Activated CD4-positive, alpha-beta T cell treated with anti-CD3 and anti-CD28 coated beads, Interleukin-2, Interleukin-4, amounts not matched to agents 100 ng/mL and 50 ng/mL, durations not matched to agents 16 hours and 8 hours (primary cell): ENCODE results near the gene RNF40.

Experiments used
- DNase-seq: peaks from one replicate; pipeline ENCODE4 v3.0.0-alpha.2; 2020; ENCODE audit warnings: low spot score

RNF40 gene

DNA sequence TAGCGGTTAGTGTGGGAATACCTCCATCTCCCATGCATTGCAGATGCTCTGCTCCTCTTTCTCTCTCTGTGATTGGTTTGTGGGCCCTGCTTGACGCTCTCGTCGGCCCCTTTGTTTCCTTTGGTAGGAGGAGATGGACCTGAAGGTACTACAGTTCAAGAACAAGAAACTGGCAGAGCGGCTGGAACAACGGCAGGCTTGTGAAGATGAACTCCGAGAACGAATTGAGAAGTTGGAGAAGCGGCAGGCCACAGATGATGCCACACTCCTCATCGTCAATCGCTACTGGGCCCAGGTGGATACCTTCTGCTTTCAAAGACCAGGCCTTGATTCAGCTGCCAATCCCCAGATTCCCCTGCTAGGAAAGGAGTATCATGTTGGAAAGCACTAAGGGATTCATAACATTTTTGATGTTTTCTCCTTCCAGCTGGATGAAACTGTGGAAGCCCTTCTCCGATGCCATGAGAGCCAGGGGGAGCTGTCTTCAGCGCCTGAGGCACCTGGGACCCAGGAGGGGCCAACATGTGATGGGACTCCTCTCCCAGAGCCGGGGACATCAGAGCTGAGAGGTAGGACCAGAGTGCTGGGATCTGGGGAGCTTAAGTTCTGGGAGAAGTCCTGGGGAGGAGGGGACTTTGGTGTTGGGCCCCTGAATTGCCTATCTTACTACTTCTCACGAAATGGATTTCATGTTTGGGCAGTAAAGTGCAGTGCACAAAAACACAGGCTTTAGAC is 1.0 kb downstream of the RNF40 start:
- DNase-seq, result no peak

DNA sequence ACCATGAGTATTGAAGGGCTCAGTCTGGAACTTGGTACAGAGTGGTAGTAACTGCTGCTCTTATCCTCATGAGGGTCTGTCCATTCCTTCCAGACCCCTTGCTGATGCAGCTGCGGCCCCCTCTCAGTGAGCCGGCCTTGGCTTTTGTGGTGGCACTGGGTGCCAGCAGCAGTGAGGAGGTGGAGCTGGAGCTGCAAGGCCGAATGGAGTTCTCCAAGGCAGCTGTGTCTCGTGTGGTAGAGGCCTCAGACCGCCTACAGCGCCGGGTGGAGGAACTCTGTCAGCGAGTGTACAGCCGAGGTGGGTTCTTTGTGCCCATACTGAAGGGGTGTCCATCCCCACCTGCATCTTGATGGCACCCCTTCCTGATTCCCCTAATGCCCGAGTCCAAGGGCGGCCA is 2.0 kb downstream of the RNF40 start:
- no peak for DNase-seq

DNA sequence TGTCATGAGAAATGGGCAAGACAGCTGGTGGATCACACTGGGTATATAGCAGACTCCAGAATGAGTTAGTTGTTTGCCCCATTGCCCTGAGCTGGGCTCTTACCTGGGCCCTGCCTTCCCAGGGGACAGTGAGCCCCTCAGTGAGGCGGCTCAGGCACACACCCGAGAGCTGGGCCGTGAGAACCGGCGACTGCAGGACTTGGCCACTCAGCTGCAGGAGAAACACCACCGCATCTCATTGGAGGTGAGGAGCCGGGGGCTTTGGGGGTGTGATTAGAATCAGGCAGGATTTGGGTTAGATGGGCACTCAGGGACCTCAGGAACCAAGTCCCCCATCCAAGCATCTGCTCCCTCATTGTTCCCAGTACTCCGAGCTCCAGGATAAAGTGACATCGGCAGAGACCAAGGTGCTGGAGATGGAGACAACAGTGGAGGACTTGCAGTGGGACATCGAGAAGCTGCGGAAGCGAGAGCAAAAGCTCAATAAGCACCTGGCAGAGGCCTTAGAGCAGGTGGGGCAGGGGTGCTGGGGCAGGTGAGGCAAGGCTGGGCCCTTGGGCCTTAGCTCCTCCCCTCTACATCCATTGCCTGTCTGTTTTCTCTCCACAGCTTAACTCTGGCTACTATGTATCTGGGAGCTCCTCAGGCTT is 2.8 kb downstream of the RNF40 start:
- no peak for DNase-seq

DNA sequence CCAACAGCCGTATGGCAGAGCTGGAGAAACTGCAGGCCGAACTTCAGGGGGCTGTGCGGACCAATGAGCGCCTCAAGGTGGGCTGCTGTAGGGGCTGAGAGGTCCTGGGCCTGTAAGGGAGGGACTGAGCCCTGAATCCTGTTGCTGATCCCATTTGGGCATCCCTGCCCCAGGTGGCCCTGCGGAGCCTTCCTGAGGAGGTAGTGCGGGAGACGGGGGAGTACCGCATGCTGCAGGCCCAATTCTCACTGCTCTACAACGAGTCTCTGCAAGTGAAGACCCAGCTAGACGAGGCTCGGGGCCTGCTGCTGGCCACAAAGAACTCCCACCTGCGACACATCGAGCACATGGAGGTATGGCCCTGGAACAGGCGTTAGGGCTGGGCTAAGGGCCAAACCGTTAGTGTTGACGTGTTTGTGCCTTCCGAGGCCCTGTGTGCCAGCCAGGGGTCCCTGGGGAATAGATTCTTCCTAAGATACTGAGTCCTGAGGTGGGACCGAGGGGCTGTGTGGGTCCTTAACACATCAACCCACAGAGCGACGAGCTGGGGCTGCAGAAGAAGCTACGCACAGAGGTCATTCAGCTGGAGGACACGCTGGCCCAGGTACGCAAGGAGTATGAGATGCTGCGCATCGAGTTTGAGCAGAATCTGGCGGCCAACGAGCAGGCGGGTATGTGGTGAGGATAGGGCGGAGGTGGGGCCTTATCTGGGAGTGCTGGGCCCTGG is 4.2 kb downstream of the RNF40 start:
- DNase-seq, result no peak

DNA sequence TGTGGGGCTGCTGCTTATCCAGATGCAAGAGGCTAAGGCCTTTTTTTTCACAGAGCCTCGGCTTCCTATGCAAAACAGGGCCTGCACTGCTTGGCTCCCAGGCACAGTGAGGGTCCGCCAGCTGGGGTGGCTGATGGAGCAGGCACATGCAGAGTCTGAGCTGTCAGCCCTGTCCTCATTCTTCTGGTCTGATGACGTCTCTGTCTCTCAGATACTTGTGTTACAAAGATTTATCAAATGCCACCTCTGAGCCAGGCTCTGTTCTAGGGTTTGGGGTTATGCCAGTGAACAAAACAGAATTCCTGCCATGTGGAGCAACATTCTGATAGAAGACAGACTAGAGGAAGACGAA is 4.8 kb downstream of the RNF40 start:
- no peak for DNase-seq

DNA sequence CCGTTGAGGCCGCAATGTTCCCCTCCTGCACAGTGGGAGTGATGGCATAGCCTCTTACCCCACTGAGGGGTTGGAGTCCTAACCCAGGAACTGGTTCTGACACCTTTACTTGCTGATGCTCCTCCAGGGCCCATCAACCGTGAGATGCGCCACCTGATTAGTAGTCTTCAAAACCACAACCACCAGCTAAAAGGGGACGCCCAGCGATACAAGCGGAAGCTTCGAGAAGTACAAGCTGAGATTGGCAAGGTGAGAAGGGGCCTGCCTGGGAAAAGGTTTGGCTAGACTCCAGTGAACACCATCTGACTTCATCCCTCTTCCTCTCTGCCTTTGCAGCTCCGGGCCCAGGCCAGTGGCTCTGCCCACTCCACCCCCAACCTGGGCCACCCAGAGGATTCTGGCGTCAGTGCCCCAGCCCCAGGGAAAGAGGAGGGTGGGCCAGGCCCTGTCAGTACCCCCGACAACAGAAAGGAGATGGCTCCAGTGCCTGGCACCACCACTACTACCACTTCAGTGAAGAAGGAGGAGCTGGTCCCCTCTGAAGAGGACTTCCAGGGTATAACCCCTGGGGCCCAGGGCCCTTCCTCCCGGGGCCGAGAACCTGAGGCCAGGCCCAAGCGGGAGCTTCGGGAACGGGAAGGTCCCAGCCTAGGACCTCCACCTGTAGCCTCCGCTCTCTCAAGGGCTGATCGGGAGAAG is 5.8 kb downstream of the RNF40 start:
- no peak for DNase-seq

DNA sequence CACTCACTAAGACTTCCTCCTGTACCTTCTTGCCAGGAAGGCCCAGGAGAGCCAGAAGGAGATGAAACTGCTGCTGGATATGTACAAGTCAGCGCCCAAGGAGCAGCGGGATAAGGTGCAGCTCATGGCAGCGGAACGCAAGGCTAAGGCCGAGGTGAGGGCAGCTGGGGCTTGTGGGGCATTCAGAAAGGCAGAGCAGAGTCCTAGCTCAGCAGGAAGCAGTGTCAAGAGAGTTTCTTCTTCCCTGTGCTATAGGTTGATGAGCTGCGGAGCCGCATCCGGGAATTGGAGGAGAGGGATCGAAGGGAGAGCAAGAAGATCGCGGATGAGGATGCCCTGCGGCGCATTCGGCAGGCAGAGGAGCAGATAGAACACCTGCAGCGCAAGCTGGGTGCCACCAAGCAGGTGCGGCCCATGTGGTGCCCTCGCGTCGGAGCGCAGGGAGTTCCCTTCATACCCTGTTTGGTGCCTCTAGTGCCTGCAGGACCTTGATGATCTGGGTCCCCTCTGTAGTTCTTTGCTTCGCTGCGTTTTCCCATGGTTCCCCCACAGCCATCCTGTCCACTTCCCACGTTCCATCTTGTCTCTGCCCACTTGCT is 6.6 kb downstream of the RNF40 start:
- DNase-seq, result no peak

DNA sequence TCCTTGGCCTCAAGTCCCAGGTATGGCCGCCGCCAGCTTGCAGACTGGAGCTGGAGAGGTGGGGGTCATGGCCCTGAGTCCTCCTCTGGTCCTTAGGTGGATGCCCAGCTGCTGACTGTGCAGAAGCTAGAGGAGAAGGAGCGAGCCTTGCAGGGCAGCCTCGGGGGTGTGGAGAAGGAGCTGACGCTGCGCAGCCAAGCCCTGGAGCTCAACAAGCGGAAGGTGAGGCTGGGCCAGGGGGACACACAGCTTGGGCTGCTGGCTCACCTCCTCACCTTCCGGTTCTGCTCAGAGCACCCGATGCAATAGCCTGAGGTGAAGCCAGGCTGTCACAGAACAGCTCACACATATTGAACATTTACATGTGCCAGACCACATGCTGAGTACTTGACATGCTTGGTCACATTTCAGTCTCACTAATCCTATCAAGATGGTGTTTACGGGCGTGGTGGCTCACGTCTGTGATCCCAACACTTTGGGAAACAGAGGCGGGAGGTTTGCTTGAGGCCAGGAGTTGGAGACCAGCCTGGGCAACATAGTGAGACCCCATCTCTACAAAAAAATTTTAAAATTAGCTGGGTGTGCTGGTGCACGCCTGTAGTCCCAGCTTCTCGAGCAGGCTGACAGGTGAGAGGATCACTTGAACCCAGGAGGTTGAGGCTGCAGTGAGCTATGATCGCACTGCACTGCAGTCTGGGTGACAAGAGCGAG is 7.4 kb downstream of the RNF40 start:
- DNase-seq, result no peak

DNA sequence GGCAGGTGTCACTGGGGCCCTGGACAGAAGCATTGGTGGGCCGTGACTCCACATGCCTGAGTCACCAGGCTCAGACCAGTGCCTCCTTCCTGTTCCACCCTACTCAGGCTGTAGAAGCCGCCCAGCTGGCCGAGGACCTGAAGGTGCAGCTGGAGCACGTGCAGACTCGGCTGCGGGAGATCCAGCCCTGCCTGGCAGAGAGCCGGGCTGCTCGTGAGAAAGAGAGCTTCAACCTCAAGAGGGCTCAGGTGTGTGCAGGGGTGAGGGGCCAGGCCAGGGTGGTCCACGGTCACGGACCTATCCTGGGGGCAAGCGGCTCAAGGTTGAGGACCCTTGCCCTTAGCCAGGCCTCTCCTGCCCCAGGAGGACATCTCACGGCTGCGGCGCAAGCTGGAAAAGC is 9.6 kb downstream of the RNF40 start:
- no peak for DNase-seq

DNA sequence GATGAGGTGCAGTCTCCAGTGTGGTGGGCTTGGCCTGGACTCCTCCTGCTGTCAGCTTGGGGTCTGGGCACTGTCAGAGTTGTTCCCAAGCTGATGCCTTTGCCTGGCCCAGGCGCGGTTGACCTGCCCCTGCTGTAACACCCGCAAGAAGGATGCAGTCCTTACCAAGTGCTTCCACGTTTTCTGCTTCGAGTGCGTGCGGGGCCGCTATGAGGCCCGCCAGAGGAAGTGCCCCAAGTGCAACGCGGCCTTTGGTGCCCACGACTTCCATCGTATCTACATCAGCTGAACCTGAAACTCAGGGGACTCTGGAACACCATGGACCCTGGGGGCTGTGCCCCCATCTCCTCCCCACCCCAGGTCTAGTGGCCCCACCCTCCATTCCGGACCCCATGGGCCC is 11.7 kb downstream of the RNF40 start:
- DNase-seq, result no peak

DNA sequence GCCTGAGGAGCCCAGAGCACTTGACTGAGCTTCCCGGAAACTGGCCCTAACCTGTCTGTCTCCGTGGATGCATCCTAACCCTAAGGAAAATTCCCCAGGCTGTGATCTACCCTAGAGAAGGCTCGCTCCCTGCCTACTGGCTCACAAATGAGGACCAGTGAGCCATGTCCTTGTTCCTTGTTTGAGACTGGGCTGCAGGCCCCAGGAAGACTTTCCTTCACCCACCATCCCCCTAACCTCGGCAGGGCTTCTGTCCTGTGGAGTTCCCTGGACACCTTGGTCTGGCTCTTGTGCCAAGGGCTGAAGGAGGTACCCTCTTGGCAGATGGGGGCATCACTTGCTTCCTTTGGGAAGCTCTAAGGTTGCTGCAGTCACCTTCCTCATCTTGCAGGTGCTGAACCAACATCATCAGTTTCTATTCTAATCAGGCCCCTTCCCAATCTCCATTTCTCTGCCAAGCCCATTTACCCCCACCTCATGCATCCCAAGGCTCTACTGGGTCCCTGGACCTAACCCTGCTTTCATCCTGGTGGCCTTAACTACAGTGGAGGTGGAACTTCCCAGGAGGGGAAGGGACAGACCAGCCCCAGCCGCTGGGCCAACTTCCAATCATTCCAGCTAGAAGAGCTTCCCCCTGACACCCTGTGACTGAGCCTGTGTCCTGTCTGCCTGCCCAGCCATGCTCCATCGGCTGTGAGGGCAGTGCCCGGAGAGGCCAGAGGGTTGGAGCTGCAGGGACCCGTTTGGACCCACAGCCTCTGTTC is 12.4 kb downstream of the RNF40 start:
- DNase-seq, result no peak

DNA sequence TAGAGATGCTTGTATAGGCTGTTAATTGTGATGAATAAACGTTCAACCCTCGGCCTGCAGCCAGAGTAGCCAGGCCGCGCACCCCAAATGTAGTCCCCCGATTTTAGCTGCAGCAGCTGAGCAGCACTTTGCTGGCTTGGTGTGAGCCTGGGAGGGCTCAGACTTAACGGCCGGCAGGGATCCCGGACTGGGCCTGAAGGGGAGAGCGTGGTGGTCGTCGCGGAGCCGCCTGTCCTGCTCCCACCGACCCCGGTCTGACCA is 12.9 kb downstream of the RNF40 start:
- no peak for DNase-seq

DNA sequence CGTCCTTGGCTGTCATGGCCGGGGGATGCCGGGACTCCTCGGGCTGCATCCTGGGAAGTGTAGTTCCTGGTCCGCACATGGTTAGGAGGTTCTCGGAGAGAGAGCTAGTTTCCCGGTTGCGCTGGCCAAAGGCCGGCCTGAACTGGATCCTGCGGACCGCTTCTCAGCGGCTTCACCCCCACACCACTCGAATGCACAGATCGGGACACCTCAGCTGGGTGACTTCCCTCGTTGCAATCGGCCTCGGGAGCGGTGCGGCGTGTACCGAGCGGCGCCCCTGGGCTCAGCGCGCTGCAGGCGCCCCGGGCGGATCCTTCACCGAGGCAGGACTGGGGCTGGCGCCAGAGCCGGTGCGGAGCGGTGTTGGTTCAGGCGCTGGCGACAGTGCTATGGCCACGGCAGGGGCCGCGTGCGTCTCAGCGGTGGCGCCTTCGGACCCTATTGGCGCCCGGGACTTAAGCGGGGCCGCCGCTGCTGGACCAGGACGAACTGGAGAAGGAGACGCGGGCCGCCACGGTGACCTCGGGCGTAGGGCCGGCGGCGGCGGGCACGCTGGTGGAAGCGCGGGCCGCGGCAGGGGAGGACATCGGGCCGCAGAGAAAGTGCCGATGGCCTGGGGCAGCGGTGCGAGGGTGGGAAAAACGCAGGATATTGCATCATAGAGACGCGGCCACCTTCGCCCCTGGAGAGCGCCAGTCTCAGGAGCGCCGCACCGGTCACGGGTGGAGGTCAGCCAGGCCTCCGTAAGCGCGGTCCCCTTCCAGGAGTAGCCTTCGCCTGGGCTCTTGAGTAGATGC is 13.5 kb downstream of the RNF40 start:
- DNase-seq, result peak; percentile 79

DNA sequence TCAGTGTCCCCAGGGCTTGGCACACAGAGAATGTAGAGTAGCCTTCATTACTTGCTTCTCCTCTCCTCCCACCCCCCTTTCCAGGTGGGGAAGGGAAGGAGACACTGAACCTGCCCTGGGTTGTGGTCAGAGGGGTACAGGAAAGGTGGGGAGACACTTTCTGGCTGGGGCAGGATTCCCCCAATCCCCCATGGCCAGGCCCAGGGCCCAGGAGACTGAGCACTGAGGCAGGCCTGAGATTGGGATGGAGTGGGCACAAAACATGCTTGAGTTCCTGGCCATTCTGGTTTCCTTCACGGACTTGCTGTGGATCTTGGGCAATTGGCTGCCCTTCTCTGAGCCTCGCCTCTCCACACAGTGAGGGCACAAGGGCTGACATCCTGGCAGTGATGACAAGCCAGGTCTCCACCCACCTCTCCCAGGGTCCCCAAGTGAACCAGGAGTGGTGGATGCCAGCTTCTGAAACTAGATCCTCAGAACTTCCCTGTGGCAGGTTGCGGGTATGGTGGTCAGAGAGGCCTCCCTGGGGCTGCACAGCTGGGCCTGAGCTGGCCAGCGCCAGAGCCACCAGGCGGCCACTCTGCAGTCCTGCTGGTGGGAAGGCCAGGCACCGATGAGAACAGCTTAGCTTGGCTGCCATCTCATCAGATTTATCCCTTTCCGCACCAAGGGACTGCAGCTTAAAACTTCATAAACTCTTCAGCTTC is 15.6 kb downstream of the RNF40 start:
- DNase-seq, result no peak

DNA sequence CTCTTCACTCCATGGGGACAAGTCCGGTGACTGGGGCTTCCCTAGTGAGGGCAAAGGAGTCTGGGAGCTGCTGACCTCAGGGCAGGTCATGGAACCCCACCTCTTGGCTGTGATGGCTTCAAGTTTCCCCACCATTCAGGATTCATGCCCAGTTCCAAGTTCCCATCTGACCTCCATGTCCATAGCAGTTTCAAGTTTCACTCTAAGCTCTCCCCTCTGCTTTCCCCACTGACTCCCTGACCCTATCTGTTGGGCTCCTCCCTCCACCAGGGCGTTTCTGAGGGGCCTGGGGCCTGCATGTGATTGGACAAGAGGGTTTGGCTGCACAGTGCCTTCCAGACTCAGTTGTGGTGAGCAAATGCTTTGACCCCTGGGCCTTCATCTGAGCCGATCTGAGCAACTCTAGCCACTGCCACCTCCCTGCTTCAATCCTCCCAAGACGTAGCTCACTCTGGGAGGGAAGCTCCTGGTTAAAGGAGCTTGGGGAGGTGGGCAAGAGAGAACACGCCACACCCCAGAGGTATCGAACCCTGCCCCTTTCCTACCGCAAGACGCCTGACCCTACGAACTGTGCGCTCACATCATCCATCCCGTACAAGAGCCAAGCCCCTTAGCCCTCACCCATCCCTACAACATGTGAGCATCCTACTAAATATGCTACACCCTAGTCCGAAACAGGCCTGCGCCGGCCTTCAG is 16.6 kb downstream of the RNF40 start:
- no peak for DNase-seq

DNA sequence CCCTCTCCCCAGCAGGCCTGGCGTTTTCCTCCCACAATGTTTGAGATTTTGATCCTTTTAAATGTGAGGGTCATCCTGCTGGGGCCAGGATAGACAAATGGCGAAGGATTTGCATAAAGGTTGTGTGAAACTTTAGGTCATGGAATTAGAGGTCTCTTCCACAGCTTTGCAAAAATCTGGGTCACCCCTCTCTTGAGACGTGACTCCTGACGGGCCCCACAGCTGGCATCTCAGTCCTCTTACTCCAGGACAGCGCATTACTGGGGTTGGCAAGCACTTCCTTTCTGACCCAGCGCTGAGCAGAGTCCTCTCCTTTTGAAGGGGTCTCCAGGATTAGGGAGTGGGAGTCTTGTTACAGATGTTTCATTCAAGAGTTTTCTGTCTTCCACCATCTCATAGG is 17.5 kb downstream of the RNF40 start:
- no peak for DNase-seq

DNA sequence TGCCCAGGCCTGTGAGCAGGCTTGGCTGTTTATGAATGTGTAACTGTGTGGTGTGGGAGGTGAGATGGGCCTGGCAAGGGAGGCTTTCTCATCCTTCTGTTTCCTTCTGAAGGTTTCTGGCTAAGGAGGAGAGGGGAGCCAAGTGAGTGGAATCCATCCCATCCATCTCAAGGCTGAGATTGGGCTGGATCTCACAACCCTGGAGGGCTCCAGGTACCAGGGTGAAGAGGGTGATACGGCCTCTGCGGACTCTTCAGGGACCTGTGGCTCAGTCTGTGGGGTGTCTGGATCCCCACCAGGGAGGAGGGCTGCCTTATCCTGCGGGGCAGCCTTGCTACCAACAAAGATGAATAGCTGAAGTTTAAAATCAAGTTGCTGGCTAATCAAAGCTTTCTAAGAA is 17.9 kb downstream of the RNF40 start:
- DNase-seq, result no peak

DNA sequence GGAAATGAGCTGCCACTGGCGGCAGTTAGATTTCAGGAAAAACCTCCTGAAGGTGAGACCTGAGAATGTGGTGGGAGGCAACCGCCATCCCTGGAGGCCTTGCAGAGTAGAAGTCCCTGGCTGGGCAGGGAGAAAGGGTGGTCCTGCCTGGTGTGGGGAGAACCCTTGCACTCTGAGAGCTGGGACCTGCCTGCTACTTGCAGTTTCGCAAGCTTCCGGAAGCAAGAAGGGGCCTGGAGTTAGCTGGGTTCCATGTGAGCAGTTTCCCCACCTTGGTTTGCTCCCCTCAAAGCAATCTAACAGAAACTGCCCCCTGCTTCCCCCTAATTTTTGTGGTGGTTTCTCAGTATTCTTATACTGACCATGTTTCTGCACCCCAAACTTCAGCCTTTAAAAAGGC is 18.4 kb downstream of the RNF40 start:
- no peak for DNase-seq
